GM23338 (cell line): ENCODE measurements around the gene INTS2. TPM values are rescaled to one million over a fixed set of nuclear protein-coding genes. Genes with fewer than 3 reads are reported as not detected.

ENCODE experiments used
- ATAC-seq: fragments of 200-7000 bp; cut with Tn5 transposase; 3 replicates; pipeline ENCODE4 v1.9.1; 2020
- DNase-seq: peaks from one replicate; pipeline ENCODE4 v3.0.0-alpha.2; 2015; ENCODE audit warnings: low spot score
- H2AFZ ChIP-seq: fragments of 200-600 bp; sonication (generic); 2 replicates; pipeline ENCODE4 v1.8.0; 2016; ENCODE audit warnings: antibody characterized with exemption, mild to moderate bottlenecking, moderate library complexity
- H3F3A ChIP-seq: fragments of 200-600 bp; sonication (generic); replicated peaks from 2 replicates; pipeline ENCODE4 v1.8.0; 2017; ENCODE audit warnings: antibody characterized with exemption, mixed run types, low read depth
- H3K27ac ChIP-seq: fragments of 200-600 bp; sonication (generic); 2 replicates; pipeline ENCODE4 v1.6.1; 2016; ENCODE audit warnings: low read depth
- H3K27me3 ChIP-seq: fragments of 200-600 bp; sonication (generic); 2 replicates; pipeline ENCODE4 v1.8.0; 2016; ENCODE audit warnings: mild to moderate bottlenecking, mixed run types, moderate library complexity; ENCODE audit not compliant: insufficient read depth
- H3K36me3 ChIP-seq: fragments of 200-600 bp; sonication (generic); 2 replicates; pipeline ENCODE4 v1.8.0; 2016; ENCODE audit warnings: mild to moderate bottlenecking; ENCODE audit not compliant: insufficient read depth
- H3K4me1 ChIP-seq: fragments of 200-600 bp; sonication (generic); 2 replicates; pipeline ENCODE4 v1.8.0; 2016; ENCODE audit warnings: mild to moderate bottlenecking, moderate library complexity; ENCODE audit not compliant: insufficient read depth
- H3K4me2 ChIP-seq: fragments of 200-600 bp; sonication (generic); 2 replicates; pipeline ENCODE4 v1.7.1; 2017; ENCODE audit warnings: mixed run types
- H3K4me3 ChIP-seq: fragments of 200-600 bp; sonication (generic); 2 replicates; pipeline ENCODE4 v1.6.1; 2016; ENCODE audit warnings: mixed run types
- H3K79me2 ChIP-seq: fragments of 200-600 bp; sonication (generic); replicated peaks from 2 replicates; pipeline ENCODE4 v1.8.0; 2017; ENCODE audit warnings: mild to moderate bottlenecking; ENCODE audit not compliant: insufficient read depth
- H3K9me2 ChIP-seq: fragments of 200-600 bp; sonication (generic); 2 replicates; pipeline ENCODE4 v1.8.0; 2017; ENCODE audit not compliant: insufficient read depth
- H4K20me1 ChIP-seq: fragments of 200-600 bp; sonication (generic); replicated peaks from 2 replicates; pipeline ENCODE4 v1.8.0; 2017; ENCODE audit warnings: mild to moderate bottlenecking; ENCODE audit not compliant: insufficient read depth
- H3K27ac Mint-ChIP-seq: 2 replicates; pipeline ENCODE4 v1.8.0; 2020; ENCODE audit warnings: inconsistent platforms, mild to moderate bottlenecking, moderate library complexity, mixed read lengths
- H3K27me3 Mint-ChIP-seq: 3 replicates; pipeline ENCODE4 v1.8.0; 2022; ENCODE audit warnings: low read depth, mild to moderate bottlenecking, moderate library complexity, mixed read lengths, inconsistent platforms; ENCODE audit not compliant: insufficient read depth, poor library complexity
- H3K36me3 Mint-ChIP-seq: 3 replicates; pipeline ENCODE4 v1.8.0; 2021; ENCODE audit warnings: low read depth, mild to moderate bottlenecking, inconsistent platforms, moderate library complexity, mixed read lengths
- H3K4me1 Mint-ChIP-seq: 3 replicates; pipeline ENCODE4 v1.8.0; 2020; ENCODE audit warnings: mild to moderate bottlenecking, inconsistent platforms, mixed read lengths
- H3K4me3 Mint-ChIP-seq: 3 replicates; pipeline ENCODE4 v1.8.0; 2021; ENCODE audit warnings: moderate library complexity, mild to moderate bottlenecking, inconsistent platforms, mixed read lengths
- H3K9me3 Mint-ChIP-seq: 3 replicates; pipeline ENCODE4 v1.8.0; 2020; ENCODE audit warnings: moderate library complexity, mild to moderate bottlenecking, inconsistent platforms, mixed read lengths
- CREB1 ChIP-seq: fragments of 250-450 bp; sonication (Bioruptor Pico); IDR thresholded peaks from 2 replicates; pipeline ENCODE4 v1.5.0; 2020; ENCODE audit warnings: low read depth, mild to moderate bottlenecking, moderate library complexity
- CTCF ChIP-seq, 2 experiments: fragments of 200-600 bp in 1 of 2; sonication (generic) in 1 of 2; conservative IDR thresholded peaks; 2 replicates each; pipeline versions ENCODE4 v1.5.1 to v1.6.1; 2016 to 2017; ENCODE audit warnings: antibody characterized with exemption in 2 of 2, low read depth in 2 of 2, mild to moderate bottlenecking in 2 of 2, moderate library complexity in 1 of 2
- ETS1 ChIP-seq: IDR thresholded peaks from 2 replicates; pipeline ENCODE4 v1.6.1; 2016; ENCODE audit warnings: antibody characterized with exemption
- EZH2 ChIP-seq: fragments of 200-600 bp; sonication (generic); IDR thresholded peaks from one replicate; pipeline ENCODE4 v1.8.0; 2017; ENCODE audit warnings: antibody characterized with exemption, mild to moderate bottlenecking, low read depth; ENCODE audit not compliant: unreplicated experiment
- EZH2phosphoT487 ChIP-seq: fragments of 200-600 bp; sonication (generic); IDR thresholded peaks from one replicate; pipeline ENCODE4 v1.8.1; 2018; ENCODE audit warnings: antibody characterized with exemption; ENCODE audit not compliant: unreplicated experiment
- JUNB ChIP-seq: IDR thresholded peaks from one replicate; pipeline ENCODE4 v1.6.1; 2016; ENCODE audit warnings: antibody characterized with exemption; ENCODE audit not compliant: unreplicated experiment
- NANOG ChIP-seq: IDR thresholded peaks from 2 replicates; pipeline ENCODE4 v1.6.1; 2016; ENCODE audit warnings: antibody characterized with exemption, borderline replicate concordance
- POLR2AphosphoS5 ChIP-seq: IDR thresholded peaks from 2 replicates; pipeline ENCODE4 v1.6.1; 2016; ENCODE audit warnings: antibody characterized with exemption, low read depth
- ZNF114 ChIP-seq: fragments of 250-450 bp; sonication (Bioruptor Pico); IDR thresholded peaks from 2 replicates; pipeline ENCODE4 v1.5.0; 2020; ENCODE audit warnings: mild to moderate bottlenecking, moderate library complexity
- ZNF331 ChIP-seq: fragments of 250-450 bp; sonication (Bioruptor Pico); IDR thresholded peaks from 2 replicates; pipeline ENCODE4 v1.5.0; 2020; ENCODE audit warnings: low read depth, mild to moderate bottlenecking, moderate library complexity
- ZNF462 ChIP-seq: fragments of 250-450 bp; sonication (Bioruptor Pico); IDR thresholded peaks from 2 replicates; pipeline ENCODE4 v1.5.0; 2020; ENCODE audit warnings: mild to moderate bottlenecking, moderate library complexity
- long read RNA-seq: library from polyadenylated mRNA; unstranded; transcript quantifications from one replicate; pipeline ENCODE4 v2.0.0, GENCODE V29; 2020; ENCODE audit not compliant: unreplicated experiment
- polyA plus RNA-seq: library from polyadenylated mRNA; unstranded; fragments of >200 nt; fragmentation: Nextera tagmentation; extraction: Ambion mirVana; gene quantifications from 2 replicates; pipeline ENCODE4 v1.2.1, GENCODE V29; 2016
- total RNA-seq: library from RNA; depleted of rRNA; stranded (reverse); fragments of >200 nt; shearing (Covaris generic); gene quantifications from 2 replicates; pipeline ENCODE4 v1.2.3, GENCODE V29; 2014; rRNA removed
- TF ChIP-seq, protein P1 (sequence below): IDR thresholded peaks from one replicate; pipeline ENCODE4 v1.6.1; 2018; ENCODE audit warnings: antibody characterized with exemption; ENCODE audit not compliant: unreplicated experiment

Gene INTS2
- total RNA-seq (27.5 and 31.6 TPM in 2 replicates), polyA plus RNA-seq (4.9 and 5.9 TPM in 2 replicates)
- long read RNA-seq, partial matches to known transcripts, result 0 of 1 reads
- long read RNA-seq, other reads (novel, unspliced or antisense), result 1 of 1 reads

DNA sequence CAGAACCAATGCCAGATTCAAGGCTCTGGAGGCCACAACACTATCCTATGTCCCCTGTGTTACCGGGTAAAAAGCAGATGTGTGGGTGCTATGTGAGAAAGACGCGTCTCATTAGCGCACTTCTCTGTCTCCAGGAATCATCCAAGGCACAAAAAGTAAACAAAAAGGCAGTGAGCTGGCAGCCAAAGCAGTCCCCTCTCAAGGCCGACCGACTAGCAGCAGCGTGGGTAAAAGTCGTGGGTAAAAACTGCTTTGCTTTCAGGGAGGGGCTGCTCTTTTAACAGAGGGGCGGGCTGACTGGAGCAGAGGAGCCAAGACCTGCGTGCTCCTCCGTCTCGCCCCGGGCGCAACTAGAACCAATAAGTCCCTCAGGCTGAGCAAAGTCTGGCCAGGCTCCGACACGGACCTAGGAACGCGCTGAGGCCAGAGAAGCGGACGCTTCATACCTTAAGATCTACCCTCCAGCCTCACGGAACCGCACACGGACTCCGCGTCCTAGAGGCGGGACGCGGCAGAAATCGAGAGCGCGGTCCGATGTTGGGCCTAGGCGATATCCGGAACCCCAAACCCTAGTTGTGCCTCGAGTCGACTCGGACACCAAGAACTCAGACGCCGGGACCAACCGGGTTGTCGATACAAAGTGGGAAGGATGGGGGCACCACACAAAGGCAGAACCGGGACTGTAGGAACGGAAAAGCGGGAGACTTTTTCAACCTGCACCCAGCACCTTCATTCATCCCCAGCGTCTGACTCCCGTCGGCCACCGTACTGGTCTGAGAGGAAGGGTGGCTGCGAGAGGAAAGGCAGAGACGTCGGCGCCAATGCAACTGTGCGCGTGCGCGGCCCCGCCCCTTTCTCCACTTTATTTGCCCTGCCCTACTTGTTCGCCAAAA, at the start of gene INTS2:
Gene INTS2, minus strand, starts transcription at position 775 of the 893 bp plus-strand sequence. CDS start 1,338 bp downstream, outside the sequence.
- Histone ChIP-seq H2AFZ (peak within 1 kb of the TSS; percentile 82), H3K9me2 (no peaks in the 10 kb centered on the region; the same call in 1 of the 2 replicates), H3K79me2 (peaks cover 9% of the 10 kb centered on the region), H4K20me1 (no peaks in the 10 kb centered on the region; the same call in none of the 2 replicates), H3K27ac (peak within 1 kb of the TSS; percentile 81), H3K4me3 (peak within 1 kb of the TSS; percentile 76), H3K36me3 (peaks cover 11% of the 10 kb centered on the region; the same call in 1 of the 2 replicates), H3K4me2 (peak within 1 kb of the TSS; percentile 78), H3K4me1 (no peaks in the 10 kb centered on the region), H3F3A (no peaks in the 10 kb centered on the region; the same call in 1 of the 2 replicates), H3K27me3 (no peaks in the 10 kb centered on the region)
- no peaks in the 10 kb centered on the region for H3K9me3 Mint-ChIP-seq
- H3K27ac Mint-ChIP-seq, result peak within 1 kb of the TSS; percentile 93
- DNase-seq, result peak; percentile 95
- H3K27me3 Mint-ChIP-seq, result peaks cover 4% of the 10 kb centered on the region
- peaks cover 25% of the 10 kb centered on the region for H3K36me3 Mint-ChIP-seq
- ATAC-seq, result peak; percentile 92
- H3K4me3 Mint-ChIP-seq, result peak within 1 kb of the TSS; percentile 93
- peaks cover 8% of the 10 kb centered on the region for H3K4me1 Mint-ChIP-seq
- no peak; the same call in 1 of the 2 replicates for TF ChIP-seq ZNF114 (CRISPR knock-in tag)
- no peak for TF ChIP-seq EZH2phosphoT487
- TF ChIP-seq CTCF (conservative IDR thresholded peaks at IDR 0.05; ENCODE audit: low read depth in 2 of 2), result no peak
- no peak for TF ChIP-seq ZNF331 (CRISPR knock-in tag)
- TF ChIP-seq ZNF462 (CRISPR knock-in tag), result no peak
- TF ChIP-seq POLR2AphosphoS5, result peak; percentile 97
- TF ChIP-seq JUNB, result no peak
- no peak for TF ChIP-seq ETS1
- TF ChIP-seq CREB1 (CRISPR knock-in tag), result no peak
- TF ChIP-seq, protein P1, sequence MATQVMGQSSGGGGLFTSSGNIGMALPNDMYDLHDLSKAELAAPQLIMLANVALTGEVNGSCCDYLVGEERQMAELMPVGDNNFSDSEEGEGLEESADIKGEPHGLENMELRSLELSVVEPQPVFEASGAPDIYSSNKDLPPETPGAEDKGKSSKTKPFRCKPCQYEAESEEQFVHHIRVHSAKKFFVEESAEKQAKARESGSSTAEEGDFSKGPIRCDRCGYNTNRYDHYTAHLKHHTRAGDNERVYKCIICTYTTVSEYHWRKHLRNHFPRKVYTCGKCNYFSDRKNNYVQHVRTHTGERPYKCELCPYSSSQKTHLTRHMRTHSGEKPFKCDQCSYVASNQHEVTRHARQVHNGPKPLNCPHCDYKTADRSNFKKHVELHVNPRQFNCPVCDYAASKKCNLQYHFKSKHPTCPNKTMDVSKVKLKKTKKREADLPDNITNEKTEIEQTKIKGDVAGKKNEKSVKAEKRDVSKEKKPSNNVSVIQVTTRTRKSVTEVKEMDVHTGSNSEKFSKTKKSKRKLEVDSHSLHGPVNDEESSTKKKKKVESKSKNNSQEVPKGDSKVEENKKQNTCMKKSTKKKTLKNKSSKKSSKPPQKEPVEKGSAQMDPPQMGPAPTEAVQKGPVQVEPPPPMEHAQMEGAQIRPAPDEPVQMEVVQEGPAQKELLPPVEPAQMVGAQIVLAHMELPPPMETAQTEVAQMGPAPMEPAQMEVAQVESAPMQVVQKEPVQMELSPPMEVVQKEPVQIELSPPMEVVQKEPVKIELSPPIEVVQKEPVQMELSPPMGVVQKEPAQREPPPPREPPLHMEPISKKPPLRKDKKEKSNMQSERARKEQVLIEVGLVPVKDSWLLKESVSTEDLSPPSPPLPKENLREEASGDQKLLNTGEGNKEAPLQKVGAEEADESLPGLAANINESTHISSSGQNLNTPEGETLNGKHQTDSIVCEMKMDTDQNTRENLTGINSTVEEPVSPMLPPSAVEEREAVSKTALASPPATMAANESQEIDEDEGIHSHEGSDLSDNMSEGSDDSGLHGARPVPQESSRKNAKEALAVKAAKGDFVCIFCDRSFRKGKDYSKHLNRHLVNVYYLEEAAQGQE, result peak; percentile 28
- TF ChIP-seq NANOG, result no peak
- no peak for TF ChIP-seq EZH2
